ENCODE results near the gene CX3CL1. TPM values are rescaled to one million over a fixed set of nuclear protein-coding genes. Genes with fewer than 3 reads are reported as not detected.
"Not testable (repeated sequence)": the region's sequence is repeated elsewhere in the genome, so short reads cannot be mapped to it uniquely, and the experiment has no call there.

The CX3CL1 gene
- polyA plus RNA-seq, 1 donor (not counting 4 experiments of a cell fraction or from before 2014, with no cell fraction given), result 0.47 TPM

DNA sequence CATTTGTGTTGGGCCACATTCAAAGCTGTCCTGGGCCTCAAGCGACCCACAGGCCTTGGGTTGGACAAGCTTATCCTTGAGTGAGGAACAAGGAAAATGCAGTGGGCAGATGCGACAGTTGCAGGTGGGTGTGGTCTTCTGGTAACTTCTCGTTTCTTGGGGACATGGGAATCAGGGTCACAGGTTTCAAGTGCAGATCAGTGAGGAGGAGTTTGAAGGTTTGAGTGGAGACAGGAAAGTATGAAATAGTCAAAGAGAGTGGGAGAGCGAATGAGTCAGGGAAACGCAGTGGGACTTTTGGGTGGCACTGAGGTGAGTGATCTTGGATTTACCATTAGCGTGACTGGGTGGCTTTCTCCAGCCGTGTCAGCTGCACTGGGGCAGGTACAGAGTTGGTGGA, 29.1 kb upstream of the CX3CL1 start:
- FAIRE-seq, result no peak
- H3K9me3 ChIP-seq (ENCODE audit: control insufficient read depth, low read depth, low read length), result no peaks in the 10 kb centered on the region
- no peaks in the 10 kb centered on the region for H3K27me3 ChIP-seq (ENCODE audit: control insufficient read depth, extremely low read depth, insufficient read depth, low read length)
- H3K4me3 ChIP-seq (ENCODE audit: control insufficient read depth in 2 of 3, extremely low read depth in 1 of 3, insufficient read depth in 2 of 3, low read depth in 1 of 3, low read length in 3 of 3), result no peak overlapping the region
- no peaks in the 10 kb centered on the region for H3K9me1 ChIP-seq (ENCODE audit: control insufficient read depth, extremely low read depth, insufficient read depth, low read length)
- H3K27ac ChIP-seq (ENCODE audit: control insufficient read depth, insufficient read depth, low read length), result no peak overlapping the region
- no peak overlapping the region for H3K9ac ChIP-seq (ENCODE audit: control insufficient read depth, extremely low read depth, insufficient read depth, low read length)
- H4K20me1 ChIP-seq (ENCODE audit: control insufficient read depth, extremely low read depth, insufficient read depth, low read length), result no peaks in the 10 kb centered on the region
- dilution Hi-C loops (cut with MboI; ENCODE audit: extremely low pct_ligation_motif_present, low sequenced_read_pairs), result loop anchor here (10.0 kb wide), 1 partner anchor 72 kb away; no protein-coding TSS in a partner anchor
- no peak overlapping the region for H2AFZ ChIP-seq (ENCODE audit: control insufficient read depth, low read length)
- no peak for DNase-seq (ENCODE audit: low read depth, low spot score)
- no peaks in the 10 kb centered on the region for H3K36me3 ChIP-seq (ENCODE audit: control insufficient read depth in 2 of 2, extremely low read depth in 1 of 2, insufficient read depth in 2 of 2, low read length in 2 of 2)
- no peaks in the 10 kb centered on the region for H3K79me2 ChIP-seq (ENCODE audit: control insufficient read depth, insufficient read depth, low read length)
- peaks cover 27% of the 10 kb centered on the region for H3K4me1 ChIP-seq (ENCODE audit: control insufficient read depth, extremely low read depth, insufficient read depth, low read length)
- TF ChIP-seq, protein P1, sequence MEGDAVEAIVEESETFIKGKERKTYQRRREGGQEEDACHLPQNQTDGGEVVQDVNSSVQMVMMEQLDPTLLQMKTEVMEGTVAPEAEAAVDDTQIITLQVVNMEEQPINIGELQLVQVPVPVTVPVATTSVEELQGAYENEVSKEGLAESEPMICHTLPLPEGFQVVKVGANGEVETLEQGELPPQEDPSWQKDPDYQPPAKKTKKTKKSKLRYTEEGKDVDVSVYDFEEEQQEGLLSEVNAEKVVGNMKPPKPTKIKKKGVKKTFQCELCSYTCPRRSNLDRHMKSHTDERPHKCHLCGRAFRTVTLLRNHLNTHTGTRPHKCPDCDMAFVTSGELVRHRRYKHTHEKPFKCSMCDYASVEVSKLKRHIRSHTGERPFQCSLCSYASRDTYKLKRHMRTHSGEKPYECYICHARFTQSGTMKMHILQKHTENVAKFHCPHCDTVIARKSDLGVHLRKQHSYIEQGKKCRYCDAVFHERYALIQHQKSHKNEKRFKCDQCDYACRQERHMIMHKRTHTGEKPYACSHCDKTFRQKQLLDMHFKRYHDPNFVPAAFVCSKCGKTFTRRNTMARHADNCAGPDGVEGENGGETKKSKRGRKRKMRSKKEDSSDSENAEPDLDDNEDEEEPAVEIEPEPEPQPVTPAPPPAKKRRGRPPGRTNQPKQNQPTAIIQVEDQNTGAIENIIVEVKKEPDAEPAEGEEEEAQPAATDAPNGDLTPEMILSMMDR (optimal IDR thresholded peaks at IDR 0.05 in 1 of 3, IDR thresholded peaks at IDR 0.05 in 1 of 3, conservative IDR thresholded peaks at IDR 0.05 in 1 of 3; ENCODE audit: extremely low read depth in 1 of 3, insufficient read depth in 2 of 3, low read length in 3 of 3), result no peak
- TF ChIP-seq EZH2 (IDR thresholded peaks at IDR 0.05; ENCODE audit: low read length), result no peak
- H3K4me2 ChIP-seq (ENCODE audit: control insufficient read depth, extremely low read depth, insufficient read depth, low read depth, low read length), result no peak overlapping the region

DNA sequence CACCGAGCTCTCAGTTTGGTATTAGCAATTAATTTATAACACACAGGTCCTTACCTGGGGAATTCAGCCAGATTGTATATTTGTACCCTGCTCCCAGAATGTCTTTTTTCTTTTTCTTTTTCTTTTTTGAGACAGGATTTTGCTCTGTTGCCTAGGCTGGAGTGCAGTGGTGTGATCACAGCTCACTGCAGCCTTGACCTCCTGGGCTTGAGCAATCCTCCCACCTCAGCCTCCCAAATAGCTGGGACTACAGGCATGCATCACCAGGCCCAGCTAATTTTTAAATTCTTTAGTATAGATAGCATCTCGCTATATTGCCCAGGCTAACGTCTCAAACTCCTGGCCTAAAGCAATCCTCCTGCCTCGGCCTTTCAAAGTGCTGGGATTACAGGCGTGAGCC, 28.2 kb upstream of the CX3CL1 start:
- not testable (repeated sequence) for FAIRE-seq
- peaks cover 27% of the 10 kb centered on the region for H3K4me1 ChIP-seq (ENCODE audit: control insufficient read depth, extremely low read depth, insufficient read depth, low read length)

DNA sequence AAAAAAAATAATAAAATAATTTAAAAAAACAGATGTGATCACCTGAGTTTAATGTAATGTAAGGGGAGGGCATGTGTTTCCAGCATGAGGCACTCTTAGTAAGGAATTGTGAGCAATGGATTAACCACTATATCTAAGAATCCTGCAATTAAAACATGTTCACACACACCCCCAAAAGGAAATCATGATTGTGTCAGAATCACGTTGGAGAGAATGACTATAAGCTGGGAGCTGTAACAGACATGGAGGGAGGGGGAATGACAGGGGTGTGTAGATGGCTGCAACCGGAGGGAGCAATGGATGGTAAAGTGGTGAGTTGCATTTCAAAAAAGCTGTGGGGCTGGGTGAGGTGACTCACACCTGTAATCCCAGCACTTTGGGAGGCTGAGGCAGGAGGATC, 27.3 kb upstream of the CX3CL1 start:
- H3K4me1 ChIP-seq (ENCODE audit: control insufficient read depth, extremely low read depth, insufficient read depth, low read length), result peaks cover 21% of the 10 kb centered on the region
- dilution Hi-C loops (cut with MboI; ENCODE audit: extremely low pct_ligation_motif_present, low sequenced_read_pairs), result loop anchor here (10.0 kb wide), 1 partner anchor 70 kb away; no protein-coding TSS in a partner anchor
- H2AFZ ChIP-seq (ENCODE audit: control insufficient read depth, low read length), result no peak overlapping the region
- no peak for FAIRE-seq
- no peak overlapping the region for H3K4me3 ChIP-seq (ENCODE audit: control insufficient read depth in 2 of 3, extremely low read depth in 1 of 3, insufficient read depth in 2 of 3, low read depth in 1 of 3, low read length in 3 of 3)
- H3K9me1 ChIP-seq (ENCODE audit: control insufficient read depth, extremely low read depth, insufficient read depth, low read length), result no peaks in the 10 kb centered on the region
- H3K9me3 ChIP-seq (ENCODE audit: control insufficient read depth, low read depth, low read length), result no peaks in the 10 kb centered on the region
- no peak for DNase-seq (ENCODE audit: low read depth, low spot score)
- H3K9ac ChIP-seq (ENCODE audit: control insufficient read depth, extremely low read depth, insufficient read depth, low read length), result no peak overlapping the region
- no peak overlapping the region for H3K4me2 ChIP-seq (ENCODE audit: control insufficient read depth, extremely low read depth, insufficient read depth, low read depth, low read length)
- H4K20me1 ChIP-seq (ENCODE audit: control insufficient read depth, extremely low read depth, insufficient read depth, low read length), result no peaks in the 10 kb centered on the region
- H3K79me2 ChIP-seq (ENCODE audit: control insufficient read depth, insufficient read depth, low read length), result no peaks in the 10 kb centered on the region
- peaks cover 5% of the 10 kb centered on the region for H3K27me3 ChIP-seq (ENCODE audit: control insufficient read depth, extremely low read depth, insufficient read depth, low read length)
- no peak overlapping the region for H3K27ac ChIP-seq (ENCODE audit: control insufficient read depth, insufficient read depth, low read length)
- H3K36me3 ChIP-seq (ENCODE audit: control insufficient read depth in 2 of 2, extremely low read depth in 1 of 2, insufficient read depth in 2 of 2, low read length in 2 of 2), result no peaks in the 10 kb centered on the region
- TF ChIP-seq, protein P1 (optimal IDR thresholded peaks at IDR 0.05 in 1 of 3, IDR thresholded peaks at IDR 0.05 in 1 of 3, conservative IDR thresholded peaks at IDR 0.05 in 1 of 3; ENCODE audit: extremely low read depth in 1 of 3, insufficient read depth in 2 of 3, low read length in 3 of 3), result no peak
- TF ChIP-seq EZH2 (IDR thresholded peaks at IDR 0.05; ENCODE audit: low read length), result no peak

More for the DNA sequence above, 28.2 kb upstream of the CX3CL1 start:
- not testable (repeated sequence) for H3K4me3 ChIP-seq (ENCODE audit: control insufficient read depth in 2 of 3, extremely low read depth in 1 of 3, insufficient read depth in 2 of 3, low read depth in 1 of 3, low read length in 3 of 3); H3K27me3 ChIP-seq (ENCODE audit: control insufficient read depth, extremely low read depth, insufficient read depth, low read length); H3K9me3 ChIP-seq (ENCODE audit: control insufficient read depth, low read depth, low read length); H3K36me3 ChIP-seq (ENCODE audit: control insufficient read depth in 2 of 2, extremely low read depth in 1 of 2, insufficient read depth in 2 of 2, low read length in 2 of 2); H3K4me2 ChIP-seq (ENCODE audit: control insufficient read depth, extremely low read depth, insufficient read depth, low read depth, low read length); H4K20me1 ChIP-seq (ENCODE audit: control insufficient read depth, extremely low read depth, insufficient read depth, low read length); H3K9ac ChIP-seq (ENCODE audit: control insufficient read depth, extremely low read depth, insufficient read depth, low read length); DNase-seq (ENCODE audit: low read depth, low spot score); H3K27ac ChIP-seq (ENCODE audit: control insufficient read depth, insufficient read depth, low read length); H2AFZ ChIP-seq (ENCODE audit: control insufficient read depth, low read length); H3K9me1 ChIP-seq (ENCODE audit: control insufficient read depth, extremely low read depth, insufficient read depth, low read length); H3K79me2 ChIP-seq (ENCODE audit: control insufficient read depth, insufficient read depth, low read length)
- dilution Hi-C loops (cut with MboI; ENCODE audit: extremely low pct_ligation_motif_present, low sequenced_read_pairs), result loop anchor here (10.0 kb wide), 1 partner anchor 71 kb away; no protein-coding TSS in a partner anchor

Measured in keratinocyte (primary cell).